DOHH2 (cell line): Measurements from ENCODE around the gene TMEM181.

Experiments used
- H3F3A ChIP-seq: fragments of 200-600 bp; sonication (generic), shearing (Covaris generic); 2 replicates; pipeline ENCODE4 v1.6.0; 2016; ENCODE audit warnings: antibody characterized with exemption, mild to moderate bottlenecking; ENCODE audit not compliant: control insufficient read depth, insufficient read depth
- H3K27ac ChIP-seq: fragments of 200-600 bp; sonication (generic); 2 replicates; pipeline ENCODE4 v1.5.1; 2014; ENCODE audit warnings: low read depth, mild to moderate bottlenecking, low read length, moderate library complexity
- H3K27me3 ChIP-seq: fragments of 200-600 bp; sonication (generic); 2 replicates; pipeline ENCODE4 v1.6.1; 2014; ENCODE audit warnings: mild to moderate bottlenecking, low read length, mixed read lengths; ENCODE audit not compliant: control insufficient read depth
- H3K36me3 ChIP-seq: fragments of 200-600 bp; sonication (generic); 2 replicates; pipeline ENCODE4 v1.6.1; 2014; ENCODE audit warnings: mild to moderate bottlenecking, low read length, moderate library complexity, mixed read lengths; ENCODE audit not compliant: control insufficient read depth
- H3K4me1 ChIP-seq: fragments of 200-600 bp; sonication (generic); 2 replicates; pipeline ENCODE4 v1.6.1; 2014; ENCODE audit warnings: mild to moderate bottlenecking, low read length, mixed read lengths; ENCODE audit not compliant: control insufficient read depth
- H3K4me2 ChIP-seq: fragments of 200-600 bp; sonication (generic); 2 replicates; pipeline ENCODE4 v1.6.0; 2014; ENCODE audit warnings: mild to moderate bottlenecking, low read length, moderate library complexity
- H3K4me3 ChIP-seq: fragments of 200-600 bp; sonication (generic); 2 replicates; pipeline ENCODE4 v1.5.1; 2014; ENCODE audit warnings: mild to moderate bottlenecking, low read length, mixed read lengths
- H3K79me2 ChIP-seq: fragments of 200-600 bp; sonication (generic); 2 replicates; pipeline ENCODE4 v1.6.1; 2014; ENCODE audit warnings: mild to moderate bottlenecking, low read length, mixed read lengths; ENCODE audit not compliant: control insufficient read depth
- H3K9me2 ChIP-seq: fragments of 200-600 bp; sonication (generic); replicated peaks from 2 replicates; pipeline ENCODE4 v1.6.1; 2014; ENCODE audit warnings: mild to moderate bottlenecking, low read length, mixed read lengths; ENCODE audit not compliant: control insufficient read depth
- H3K9me3 ChIP-seq: fragments of 200-600 bp; sonication (generic); 2 replicates; pipeline ENCODE4 v1.6.1; 2014; ENCODE audit warnings: antibody characterized with exemption, low read length, mixed read lengths; ENCODE audit not compliant: control insufficient read depth, insufficient read depth
- H4K20me1 ChIP-seq: fragments of 200-600 bp; sonication (generic); 2 replicates; pipeline ENCODE4 v1.6.0; 2014; ENCODE audit warnings: low read depth, mild to moderate bottlenecking, antibody characterized with exemption, low read length, moderate library complexity; ENCODE audit not compliant: control insufficient read depth, insufficient read depth
- CTCF ChIP-seq: fragments of 200-600 bp; sonication (generic); IDR thresholded peaks from one replicate; pipeline ENCODE4 v1.5.1; 2014; ENCODE audit warnings: antibody characterized with exemption, mild to moderate bottlenecking, low read depth, low read length; ENCODE audit not compliant: poor library complexity, severe bottlenecking
- EZH2phosphoT487 ChIP-seq: fragments of 200-600 bp; sonication (generic); IDR thresholded peaks from 2 replicates; pipeline ENCODE4 v1.6.1; 2017; ENCODE audit warnings: borderline replicate concordance, mild to moderate bottlenecking, antibody characterized with exemption, low read length, moderate library complexity, mixed read lengths

TMEM181 gene

GRCh38 chr6:158653577-158654354, 93.9 kb downstream of the TMEM181 start:
- H3K4me2 ChIP-seq: no peak overlapping the region
- no peak overlapping the region for H3K4me3 ChIP-seq
- H3K79me2 ChIP-seq: no peaks in the 10 kb centered on the region
- H3K27me3 ChIP-seq: peaks cover 10% of the 10 kb centered on the region
- no peaks in the 10 kb centered on the region for H4K20me1 ChIP-seq
- H3K4me1 ChIP-seq: peaks cover 10% of the 10 kb centered on the region
- H3K9me3 ChIP-seq: no peaks in the 10 kb centered on the region
- H3K27ac ChIP-seq: no peak overlapping the region
- no peaks in the 10 kb centered on the region for H3K9me2 ChIP-seq
- TF ChIP-seq CTCF (no peak), EZH2phosphoT487 (no peak)
- no peaks in the 10 kb centered on the region for H3F3A ChIP-seq
- H3K36me3 ChIP-seq: no peaks in the 10 kb centered on the region

GRCh38 chr6:158654498-158654897, 94.6 kb downstream of the TMEM181 start:
- Histone ChIP-seq H3K9me2 (no peaks in the 10 kb centered on the region), H3K36me3 (no peaks in the 10 kb centered on the region), H3K79me2 (no peaks in the 10 kb centered on the region), H3K27me3 (peaks cover 13% of the 10 kb centered on the region), H3K27ac (no peak overlapping the region), H4K20me1 (no peaks in the 10 kb centered on the region), H3K9me3 (no peaks in the 10 kb centered on the region), H3K4me2 (no peak overlapping the region), H3F3A (no peaks in the 10 kb centered on the region), H3K4me1 (peaks cover 5% of the 10 kb centered on the region), H3K4me3 (no peak overlapping the region)
- TF ChIP-seq EZH2phosphoT487 (no peak), CTCF (no peak)

GRCh38 chr6:158654960-158655489, 95.1 kb downstream of the TMEM181 start:
- Histone ChIP-seq H3K36me3 (no peaks in the 10 kb centered on the region), H3K4me1 (no peaks in the 10 kb centered on the region; the same call in 1 of the 2 replicates), H3F3A (no peaks in the 10 kb centered on the region), H3K9me2 (no peaks in the 10 kb centered on the region), H3K79me2 (no peaks in the 10 kb centered on the region), H3K9me3 (no peaks in the 10 kb centered on the region), H3K4me3 (no peak overlapping the region), H3K4me2 (no peak overlapping the region), H3K27ac (no peak overlapping the region), H4K20me1 (no peaks in the 10 kb centered on the region), H3K27me3 (peaks cover 13% of the 10 kb centered on the region)
- TF ChIP-seq EZH2phosphoT487 (no peak), CTCF (no peak)
